Glomerular endothelial cell (primary cell): ENCODE results near the gene NOL4L. TPM values are rescaled to one million over a fixed set of nuclear protein-coding genes. Genes with fewer than 3 reads are reported as not detected.

Experiments used
- DNase-seq: peaks from one replicate; pipeline ENCODE4 v3.0.0-alpha.2; 2011; ENCODE audit warnings: low read depth, low spot score; ENCODE audit errors: extremely low read depth
- total RNA-seq: library from RNA; depleted of rRNA; stranded (reverse); fragments of >200 nt; gene quantifications from 2 replicates; pipeline ENCODE4 v1.2.3, GENCODE V29; 2015

The NOL4L gene
- total RNA-seq, 1 donor from 2014 or later, result 99.9 TPM

GRCh38 chr20:32449890-32450401, 135.2 kb downstream of the NOL4L start:
- no peak for DNase-seq

DNA sequence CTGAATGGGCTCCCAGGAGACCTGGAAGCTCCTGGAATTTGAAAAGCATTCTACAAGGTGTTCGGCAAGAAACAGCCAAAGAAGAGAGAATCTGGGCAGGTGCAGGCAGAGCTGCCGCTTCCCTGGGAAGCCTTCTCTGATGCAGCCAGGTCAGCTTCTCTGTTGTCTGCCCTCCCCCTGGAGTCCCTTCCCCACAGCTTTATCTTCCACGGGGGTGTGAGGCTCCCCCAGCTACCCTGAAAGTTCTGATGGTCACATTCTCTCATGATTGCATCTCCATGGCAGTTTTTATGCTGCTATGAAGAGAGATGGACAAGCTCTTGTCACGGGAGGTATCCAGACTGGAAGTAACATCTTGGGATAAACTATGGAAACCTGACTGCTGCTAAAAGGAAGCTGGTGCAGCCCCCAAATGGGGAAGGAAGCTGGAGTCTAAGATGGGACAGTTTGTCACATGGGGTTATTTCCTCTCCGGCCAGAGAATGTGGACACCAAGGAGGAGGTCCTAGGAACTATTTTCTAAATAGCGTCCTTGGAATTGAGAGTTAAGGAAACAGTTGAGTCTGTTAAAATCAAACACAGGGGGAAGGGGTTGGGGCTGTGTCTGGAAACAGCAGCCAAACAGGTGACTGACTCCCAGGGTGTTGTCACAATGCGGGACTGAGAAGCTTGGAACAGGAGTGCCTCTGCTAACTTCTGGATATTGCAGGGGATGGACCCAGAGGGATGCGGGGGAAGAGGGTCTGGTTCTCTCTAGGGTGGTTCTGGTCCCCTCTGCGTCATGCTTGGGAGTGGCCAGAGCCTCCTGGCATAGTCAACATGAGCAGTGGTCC, 135.9 kb downstream of the NOL4L start:
- DNase-seq, result no peak

DNA sequence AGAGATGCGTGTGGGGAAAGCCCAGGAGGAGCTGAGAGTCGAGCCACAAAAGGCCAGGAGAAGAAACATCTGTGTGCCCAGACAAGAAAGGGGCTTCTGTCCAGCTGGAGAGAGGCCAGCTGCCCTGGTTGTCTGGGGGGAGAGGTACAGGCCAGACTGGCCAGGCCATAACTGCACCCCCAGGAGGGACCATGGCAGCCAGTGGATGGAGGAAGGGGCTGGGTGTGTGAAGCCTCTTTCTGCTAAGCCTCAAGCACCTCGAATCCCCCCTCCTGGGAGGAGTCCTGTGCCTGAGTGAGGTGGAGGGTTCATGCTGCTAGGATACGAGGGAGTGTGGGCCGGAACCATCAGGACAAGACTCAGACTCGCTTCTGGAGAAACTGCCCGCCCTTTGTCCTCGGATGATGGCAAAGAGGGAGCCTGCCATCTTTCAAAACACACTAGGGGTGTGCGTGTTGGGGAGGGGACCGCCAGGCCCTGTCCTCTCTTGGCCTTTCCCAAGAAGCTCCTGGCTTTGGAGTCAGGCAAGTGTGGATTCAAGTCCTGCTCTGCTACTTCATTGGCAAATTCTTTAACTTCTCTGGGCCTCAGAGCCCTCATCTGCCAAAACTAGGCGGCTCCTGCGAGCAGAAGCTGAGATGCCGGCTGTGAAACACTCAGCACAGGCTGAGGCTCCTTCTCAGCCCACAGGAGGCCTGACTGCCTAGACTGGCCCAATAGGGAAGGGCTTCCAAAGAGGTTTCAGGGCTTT, 136.7 kb downstream of the NOL4L start:
- no peak for DNase-seq

DNA sequence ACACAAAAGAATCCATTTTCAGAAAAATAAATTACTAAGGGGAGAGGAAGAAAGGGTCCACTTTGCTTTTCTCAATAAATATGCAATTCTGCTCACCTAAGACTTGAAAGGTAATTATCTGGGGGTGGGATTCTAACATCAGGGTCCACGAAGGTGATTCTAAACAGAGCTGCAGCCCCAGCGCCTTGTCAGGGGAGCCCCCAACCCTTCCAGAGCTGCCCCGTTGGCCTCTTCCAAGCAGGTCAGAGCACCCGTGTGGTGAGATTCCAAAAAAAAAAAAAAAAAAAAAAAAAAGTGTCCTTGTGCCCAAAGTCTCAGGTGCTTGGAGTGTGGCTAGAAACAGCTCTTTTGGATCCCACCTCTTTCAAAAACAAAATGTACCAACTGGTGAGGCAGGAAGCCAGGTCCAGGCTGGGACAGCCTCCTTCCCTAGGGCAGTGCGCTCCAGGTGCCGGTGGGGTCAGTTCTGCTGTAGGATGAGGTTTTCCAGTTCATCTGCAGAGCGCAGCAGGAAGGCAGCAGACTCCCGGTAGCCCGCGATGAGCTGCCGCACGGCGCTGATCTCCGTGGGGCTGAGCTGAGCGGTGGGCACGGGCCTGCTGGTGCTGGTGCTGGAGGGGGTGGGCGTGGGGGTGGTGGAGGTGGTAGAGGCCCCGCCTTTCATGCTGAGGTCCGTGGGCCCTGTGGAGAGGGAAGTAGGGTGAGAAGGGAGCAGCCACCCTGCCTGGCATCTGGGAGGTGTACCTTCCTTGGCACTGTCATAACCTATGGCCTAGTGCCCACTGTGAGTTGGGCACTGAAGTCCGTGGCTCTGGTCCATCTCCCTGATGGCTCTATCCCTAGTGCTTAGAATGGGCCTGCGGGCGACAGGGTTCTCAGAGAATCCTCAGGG, 137.8 kb downstream of the NOL4L start:
- DNase-seq, result no peak

GRCh38 chr20:32446301-32447100, 138.6 kb downstream of the NOL4L start:
- DNase-seq, result no peak

- DNase-seq, result no peak
Measured at GRCh38 chr20:32445539-32446273, 139.4 kb downstream of the NOL4L start.

GRCh38 chr20:32444474-32445220, 140.5 kb downstream of the NOL4L start:
- DNase-seq, result no peak

DNA sequence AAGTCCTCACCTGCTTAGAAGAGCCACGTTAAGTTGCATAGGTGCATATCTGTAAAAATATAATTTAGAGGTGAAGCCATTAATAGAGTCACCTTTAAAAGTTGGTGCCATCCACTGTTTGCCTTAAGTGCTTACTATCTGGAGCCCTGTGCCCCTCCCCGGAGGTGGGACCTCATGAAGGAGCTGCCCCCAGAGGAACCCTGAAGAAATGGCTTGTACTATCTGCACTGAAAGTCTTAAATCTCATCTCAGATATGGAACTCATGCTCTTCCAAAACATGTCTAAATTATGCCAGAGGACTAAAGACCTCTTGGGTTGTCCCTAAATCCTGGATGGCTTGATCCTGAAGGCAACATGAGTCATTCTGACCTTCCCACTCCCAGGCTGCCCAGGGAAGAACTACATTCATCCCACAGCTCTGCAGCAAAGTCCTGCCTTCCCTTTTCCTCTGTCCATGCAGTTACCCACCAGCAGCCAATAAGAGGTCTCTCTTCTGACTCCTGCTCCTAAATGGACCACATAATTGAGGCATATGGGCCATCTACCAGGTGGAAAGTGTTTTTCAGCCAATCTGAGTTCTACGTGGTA, 141.7 kb downstream of the NOL4L start:
- DNase-seq, result no peak

GRCh38 chr20:32442630-32443373, 142.3 kb downstream of the NOL4L start:
- DNase-seq, result no peak

- no peak for DNase-seq
Measured at GRCh38 chr20:32441638-32442037, 143.5 kb downstream of the NOL4L start.

DNA sequence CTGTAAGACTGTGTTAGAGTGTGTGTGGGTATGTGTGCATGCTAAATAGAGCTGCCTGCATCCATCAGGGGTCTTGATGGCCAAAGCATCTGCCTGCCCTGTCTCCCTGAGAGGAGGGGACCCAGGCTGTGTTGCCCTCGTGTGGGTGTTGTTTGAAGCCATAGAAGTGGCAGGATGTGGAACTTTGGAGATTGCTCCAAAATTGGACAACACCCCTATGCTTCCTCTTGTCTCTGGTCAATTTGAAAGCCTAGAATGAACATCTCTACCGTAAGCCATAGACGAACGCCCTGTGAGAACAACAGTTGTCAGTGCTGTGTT, 144.4 kb downstream of the NOL4L start:
- DNase-seq, result no peak

DNA sequence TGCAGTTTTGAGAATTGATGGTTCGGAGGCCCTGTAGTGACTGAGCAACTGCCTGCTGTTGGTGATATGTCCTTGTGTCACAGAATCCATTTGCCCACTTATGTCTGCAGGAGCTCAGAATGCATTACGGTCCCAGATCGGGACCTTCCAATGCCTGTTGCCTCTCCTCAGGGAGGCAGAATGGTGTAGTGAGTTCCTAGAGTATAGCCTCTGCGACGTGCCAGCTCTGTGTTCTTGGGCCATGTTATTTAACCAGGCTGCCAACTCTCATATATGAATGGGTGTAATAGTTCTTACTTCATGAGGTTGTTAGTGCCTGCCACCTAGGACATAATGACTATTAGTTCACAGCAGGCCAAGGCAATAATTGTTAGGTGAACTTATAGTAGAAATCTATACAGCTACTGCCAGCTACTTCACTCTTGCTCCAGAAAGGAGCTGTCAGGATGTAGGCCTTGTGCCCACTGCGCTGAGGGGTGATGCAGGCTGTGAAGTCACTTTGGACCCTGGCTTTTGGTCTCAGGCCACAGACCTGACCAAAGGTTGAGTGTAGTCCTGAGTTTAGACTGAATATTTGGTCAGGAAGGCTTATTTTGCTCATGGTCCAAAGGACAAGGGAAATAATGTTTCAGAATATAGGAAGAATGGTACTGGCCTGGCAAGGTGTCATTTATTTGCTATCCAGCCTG, 144.9 kb downstream of the NOL4L start:
- DNase-seq, result no peak

- no peak for DNase-seq
Measured at GRCh38 chr20:32439132-32439829, 145.9 kb downstream of the NOL4L start.

- no peak for DNase-seq
Measured at GRCh38 chr20:32438331-32438858, 146.7 kb downstream of the NOL4L start.

DNA sequence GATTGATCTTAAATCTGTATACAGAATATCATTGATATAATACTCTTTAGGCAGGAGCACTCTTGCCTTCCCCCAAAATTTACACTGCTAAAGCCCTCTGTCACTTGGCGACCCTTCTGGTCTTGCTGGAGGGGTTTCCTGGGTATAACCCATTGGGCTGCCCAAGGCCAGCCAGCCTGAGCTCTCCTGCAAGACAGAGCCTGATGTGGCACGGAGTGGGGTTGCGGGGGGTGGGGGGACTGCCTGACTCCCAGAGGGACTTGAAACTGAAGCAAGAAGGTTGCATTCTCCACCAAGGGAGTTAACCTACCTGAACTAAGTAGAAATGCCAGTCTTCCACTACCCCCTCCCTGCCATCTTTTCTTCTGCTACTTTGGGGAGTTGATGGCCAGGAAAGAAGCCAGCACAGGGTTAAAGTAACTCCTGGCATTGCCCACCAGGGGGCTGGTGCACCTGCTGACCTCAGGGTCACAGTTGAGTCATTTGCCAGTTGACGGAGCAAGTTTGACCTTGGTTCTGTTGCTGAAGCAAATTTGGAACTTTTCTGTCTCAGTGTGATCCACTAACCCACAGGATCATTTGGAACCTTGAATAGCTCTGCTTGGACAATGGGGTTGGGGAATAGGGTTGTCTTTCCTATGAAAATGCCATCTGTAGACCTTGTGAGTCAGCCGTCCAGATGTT, 147.6 kb downstream of the NOL4L start:
- DNase-seq, result no peak

DNA sequence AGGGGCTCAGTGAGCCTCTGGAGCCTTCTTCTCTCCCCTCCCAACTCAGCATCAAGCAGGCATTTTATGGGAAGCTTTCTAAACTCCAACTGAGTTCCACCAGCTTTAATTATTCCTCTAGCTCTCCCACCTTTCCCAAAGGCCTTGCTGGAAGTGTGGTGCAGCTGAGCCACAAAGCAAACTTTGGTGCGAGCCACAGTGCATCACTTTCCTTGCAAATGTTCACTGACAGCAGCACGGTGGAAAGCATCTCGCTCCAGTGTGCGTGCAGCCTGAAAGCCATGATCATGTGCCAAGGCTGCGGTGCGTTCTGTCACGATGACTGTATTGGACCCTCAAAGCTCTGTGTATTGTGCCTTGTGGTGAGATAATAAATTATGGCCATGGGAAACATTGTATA, 148.2 kb downstream of the NOL4L start:
- no peak for DNase-seq
